Endothelial cell of umbilical vein (primary cell): Measurements from ENCODE around the gene PLCXD1.

Experiments used
- EZH2 ChIP-seq: IDR thresholded peaks from 2 replicates; pipeline ENCODE4 v1.6.1; 2012; ENCODE audit warnings: borderline replicate concordance, low read depth, mild to moderate bottlenecking, moderate library complexity, low read length, inconsistent platforms; ENCODE audit not compliant: severe bottlenecking
- POLR2A ChIP-seq: IDR thresholded peaks from 2 replicates; pipeline ENCODE4 v1.6.1; 2012; ENCODE audit warnings: low read depth, mild to moderate bottlenecking, control low read depth, low read length
- POLR2AphosphoS5 ChIP-seq: IDR thresholded peaks from 2 replicates; pipeline ENCODE4 v1.6.1; 2012; ENCODE audit warnings: low read depth, mild to moderate bottlenecking, control low read depth, low read length, moderate library complexity; ENCODE audit not compliant: insufficient read depth
- TF ChIP-seq, protein P1 (sequence below), 2 donors: IDR thresholded peaks; 1 replicate in 1 of 2; 2 replicates in 1 of 2; pipeline ENCODE4 v1.5.1; 2011; ENCODE audit warnings: low read length in 2 of 2, mild to moderate bottlenecking in 2 of 2, moderate library complexity in 2 of 2, control low read depth in 1 of 2, inconsistent platforms in 1 of 2, low read depth in 1 of 2; ENCODE audit not compliant: insufficient read depth in 1 of 2; ENCODE audit errors: extremely low read depth in 1 of 2

DNA sequence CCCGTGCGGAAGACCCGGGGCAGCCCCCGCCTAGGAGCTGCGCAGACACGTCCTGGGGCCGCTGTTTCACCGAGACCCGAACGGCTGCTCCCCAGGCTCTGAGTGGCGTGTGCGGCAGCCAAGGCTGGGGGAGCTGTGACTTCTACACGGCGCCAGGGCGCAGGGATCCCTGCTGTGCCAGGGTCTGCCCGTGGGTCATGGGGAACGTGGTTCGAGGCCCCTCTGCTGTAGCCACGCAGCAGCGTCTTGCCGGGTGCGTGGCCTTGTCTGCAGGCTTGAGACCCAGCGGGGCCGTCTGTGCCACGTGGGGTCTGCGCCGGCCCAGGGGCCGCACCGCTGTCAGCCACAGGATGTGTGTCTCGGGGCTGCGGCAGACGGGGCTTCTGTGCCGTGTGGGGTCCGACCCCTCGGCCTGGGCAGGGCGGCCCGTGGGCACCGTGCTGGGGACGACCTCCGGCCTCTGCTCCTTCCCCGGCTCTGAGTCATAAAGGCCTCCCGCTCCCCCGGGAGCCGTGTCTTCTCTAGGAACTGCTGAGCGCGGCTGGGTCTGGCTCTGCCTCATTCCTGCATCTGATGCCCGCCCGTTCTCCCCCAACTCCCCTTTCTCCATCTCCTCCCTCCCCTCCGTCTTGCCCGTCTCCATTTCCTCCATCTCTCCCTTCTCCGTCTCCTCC, 50.1 kb downstream of the PLCXD1 start:
- TF ChIP-seq, protein P1, sequence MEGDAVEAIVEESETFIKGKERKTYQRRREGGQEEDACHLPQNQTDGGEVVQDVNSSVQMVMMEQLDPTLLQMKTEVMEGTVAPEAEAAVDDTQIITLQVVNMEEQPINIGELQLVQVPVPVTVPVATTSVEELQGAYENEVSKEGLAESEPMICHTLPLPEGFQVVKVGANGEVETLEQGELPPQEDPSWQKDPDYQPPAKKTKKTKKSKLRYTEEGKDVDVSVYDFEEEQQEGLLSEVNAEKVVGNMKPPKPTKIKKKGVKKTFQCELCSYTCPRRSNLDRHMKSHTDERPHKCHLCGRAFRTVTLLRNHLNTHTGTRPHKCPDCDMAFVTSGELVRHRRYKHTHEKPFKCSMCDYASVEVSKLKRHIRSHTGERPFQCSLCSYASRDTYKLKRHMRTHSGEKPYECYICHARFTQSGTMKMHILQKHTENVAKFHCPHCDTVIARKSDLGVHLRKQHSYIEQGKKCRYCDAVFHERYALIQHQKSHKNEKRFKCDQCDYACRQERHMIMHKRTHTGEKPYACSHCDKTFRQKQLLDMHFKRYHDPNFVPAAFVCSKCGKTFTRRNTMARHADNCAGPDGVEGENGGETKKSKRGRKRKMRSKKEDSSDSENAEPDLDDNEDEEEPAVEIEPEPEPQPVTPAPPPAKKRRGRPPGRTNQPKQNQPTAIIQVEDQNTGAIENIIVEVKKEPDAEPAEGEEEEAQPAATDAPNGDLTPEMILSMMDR (IDR thresholded peaks at IDR 0.05; ENCODE audit: extremely low read depth in 1 of 2, insufficient read depth in 1 of 2, low read depth in 1 of 2, low read length in 2 of 2), result no peak
- TF ChIP-seq EZH2, result no peak
- TF ChIP-seq POLR2A, result no peak
- TF ChIP-seq POLR2AphosphoS5, result peak; percentile 35
